GM21619 (cell line): ENCODE data around the gene STK33.

Experiments
- ATAC-seq: cut with Tn5 transposase; IDR thresholded peaks from one replicate; pipeline ENCODE4 v1.9.1; 2021; ENCODE audit not compliant: unreplicated experiment

STK33 gene

DNA sequence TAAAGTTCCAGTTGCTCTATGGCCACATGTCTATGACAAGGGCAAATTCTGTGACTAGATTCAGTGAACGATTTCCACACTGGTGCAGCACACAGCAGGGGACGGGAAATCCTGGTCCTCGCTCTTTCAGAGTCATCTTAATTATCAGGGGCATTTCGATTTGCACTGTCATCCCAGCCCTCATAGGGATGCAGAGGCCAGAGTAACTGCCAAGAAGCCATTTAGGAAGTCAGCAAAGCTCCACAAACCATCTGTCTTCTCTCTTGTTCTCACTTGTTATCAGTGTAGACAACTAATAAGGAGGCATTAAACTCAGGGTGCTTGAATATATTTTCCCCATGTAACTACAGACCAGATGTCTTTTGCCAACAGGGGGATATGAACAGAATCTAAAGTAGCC, 151.7 kb downstream of the STK33 start:
- ATAC-seq, result no peak

DNA sequence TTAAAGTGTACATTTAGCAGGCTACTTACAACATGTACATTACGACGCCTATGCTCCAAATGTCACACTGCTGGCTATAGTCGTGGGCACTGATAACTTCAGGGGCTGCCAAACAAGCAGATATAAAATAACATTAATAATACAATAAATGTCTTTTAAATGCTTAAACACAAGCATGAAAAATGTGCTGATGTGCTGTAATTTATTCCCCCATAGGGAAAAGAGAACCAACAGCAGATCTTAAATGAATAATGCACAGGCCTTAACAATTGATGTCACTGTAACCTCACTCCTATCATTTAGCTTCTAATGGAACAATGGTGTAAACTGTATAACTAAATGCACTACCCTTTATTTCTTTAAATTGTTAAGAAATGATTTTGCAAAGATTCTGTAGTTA, 153.4 kb downstream of the STK33 start:
- no peak for ATAC-seq

DNA sequence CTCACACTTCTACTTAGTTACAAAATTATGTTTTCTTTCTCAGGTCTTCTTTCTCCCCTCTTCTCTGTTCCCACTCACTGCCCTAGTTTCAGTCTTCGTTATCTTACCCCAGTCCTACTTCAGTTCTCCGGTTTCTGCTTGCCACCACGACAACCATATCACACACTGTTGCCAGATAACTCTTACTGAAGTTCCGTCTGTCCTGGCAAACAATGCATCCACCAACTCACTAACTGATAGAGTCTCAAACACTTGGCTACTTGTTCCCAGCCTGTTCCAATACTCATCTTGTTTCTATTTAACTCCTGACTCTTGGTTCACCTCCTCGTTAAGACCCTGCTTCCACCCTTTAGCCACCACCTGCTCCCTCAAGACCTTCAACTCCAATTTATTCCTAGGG, 164.5 kb downstream of the STK33 start:
- ATAC-seq, result no peak

- no peak for ATAC-seq
Observed at GRCh38 chr11:8426076-8426475, 168.0 kb downstream of the STK33 start.

GRCh38 chr11:8415195-8415594, 178.8 kb downstream of the STK33 start:
- no peak for ATAC-seq

DNA sequence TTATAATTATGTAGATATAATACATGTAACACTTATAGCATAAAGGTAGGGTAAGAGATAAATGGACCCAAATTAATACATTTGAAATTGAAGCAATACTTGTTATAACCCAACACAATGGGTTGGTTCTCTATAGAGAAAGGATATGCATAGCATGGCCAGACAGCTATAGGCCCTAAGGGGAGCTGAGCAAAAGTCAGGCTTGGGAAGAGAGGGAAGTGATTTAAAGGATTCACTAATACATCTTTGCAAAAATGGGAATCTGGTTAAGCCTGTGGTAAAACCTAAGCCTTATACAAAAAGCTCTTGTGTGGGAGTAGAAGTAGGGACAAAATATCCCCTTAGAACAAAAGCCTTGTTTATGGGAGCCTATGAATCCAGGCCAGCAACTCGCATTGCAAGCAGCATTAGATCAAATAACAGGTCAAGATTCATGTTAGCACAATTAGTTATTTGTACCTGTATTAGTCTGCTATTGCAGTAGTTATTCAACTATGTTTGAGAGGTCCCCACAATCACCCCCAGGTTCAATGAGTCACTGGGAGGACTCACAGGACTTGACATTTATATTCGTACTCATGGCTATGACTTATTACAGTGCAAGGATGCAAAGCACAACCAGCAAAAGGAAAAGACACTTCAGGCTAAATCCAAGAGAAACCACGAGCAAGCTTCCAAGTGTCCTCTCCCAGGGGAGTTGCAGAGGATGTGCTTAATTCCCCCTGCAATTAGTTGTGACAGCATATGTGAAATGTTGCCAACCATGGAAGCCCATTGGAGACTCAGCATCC, 185.7 kb downstream of the STK33 start:
- ATAC-seq, result no peak

DNA sequence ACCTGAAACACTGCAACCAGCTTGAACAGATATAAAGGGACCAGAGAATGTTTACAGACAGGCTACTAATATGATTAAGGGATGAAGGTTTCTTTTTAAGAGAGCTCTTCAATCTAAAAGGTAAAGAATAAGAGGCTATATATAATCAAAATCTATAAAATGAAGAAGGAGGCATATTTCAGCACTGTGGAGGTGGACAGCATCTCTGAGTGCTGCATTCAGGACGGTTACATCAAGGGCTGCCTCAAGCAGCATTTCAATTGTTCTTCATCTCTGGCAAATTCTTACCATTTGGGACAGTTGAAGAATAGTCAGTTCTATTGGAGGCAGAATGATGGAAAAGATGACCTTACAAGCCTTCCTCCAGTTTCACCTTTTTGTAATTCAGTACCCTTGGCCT, 190.7 kb downstream of the STK33 start:
- ATAC-seq, result no peak

GRCh38 chr11:8392886-8393285, 201.1 kb downstream of the STK33 start:
- ATAC-seq, result no peak

DNA sequence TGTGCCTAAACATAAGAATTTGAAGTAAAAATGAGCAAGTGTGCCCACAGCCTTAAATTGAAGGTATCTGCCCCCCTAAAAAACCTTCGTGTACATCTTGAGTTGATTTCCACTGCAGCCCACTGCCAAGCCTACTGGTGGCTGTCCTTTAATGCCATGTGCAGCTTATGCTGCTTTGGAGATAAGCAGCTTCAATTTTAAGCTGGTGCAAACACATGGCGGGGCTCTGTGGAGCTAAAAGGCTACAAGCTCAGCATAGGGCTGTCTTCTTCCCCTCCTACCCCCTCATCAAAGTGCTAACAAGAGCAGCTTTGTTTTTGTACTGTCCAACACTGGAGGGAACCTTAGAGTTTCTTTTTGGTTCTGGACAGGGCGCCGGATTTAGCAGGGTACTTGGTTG, 201.9 kb downstream of the STK33 start:
- no peak for ATAC-seq

GRCh38 chr11:8390851-8391612, 203.0 kb downstream of the STK33 start:
- ATAC-seq, result no peak

DNA sequence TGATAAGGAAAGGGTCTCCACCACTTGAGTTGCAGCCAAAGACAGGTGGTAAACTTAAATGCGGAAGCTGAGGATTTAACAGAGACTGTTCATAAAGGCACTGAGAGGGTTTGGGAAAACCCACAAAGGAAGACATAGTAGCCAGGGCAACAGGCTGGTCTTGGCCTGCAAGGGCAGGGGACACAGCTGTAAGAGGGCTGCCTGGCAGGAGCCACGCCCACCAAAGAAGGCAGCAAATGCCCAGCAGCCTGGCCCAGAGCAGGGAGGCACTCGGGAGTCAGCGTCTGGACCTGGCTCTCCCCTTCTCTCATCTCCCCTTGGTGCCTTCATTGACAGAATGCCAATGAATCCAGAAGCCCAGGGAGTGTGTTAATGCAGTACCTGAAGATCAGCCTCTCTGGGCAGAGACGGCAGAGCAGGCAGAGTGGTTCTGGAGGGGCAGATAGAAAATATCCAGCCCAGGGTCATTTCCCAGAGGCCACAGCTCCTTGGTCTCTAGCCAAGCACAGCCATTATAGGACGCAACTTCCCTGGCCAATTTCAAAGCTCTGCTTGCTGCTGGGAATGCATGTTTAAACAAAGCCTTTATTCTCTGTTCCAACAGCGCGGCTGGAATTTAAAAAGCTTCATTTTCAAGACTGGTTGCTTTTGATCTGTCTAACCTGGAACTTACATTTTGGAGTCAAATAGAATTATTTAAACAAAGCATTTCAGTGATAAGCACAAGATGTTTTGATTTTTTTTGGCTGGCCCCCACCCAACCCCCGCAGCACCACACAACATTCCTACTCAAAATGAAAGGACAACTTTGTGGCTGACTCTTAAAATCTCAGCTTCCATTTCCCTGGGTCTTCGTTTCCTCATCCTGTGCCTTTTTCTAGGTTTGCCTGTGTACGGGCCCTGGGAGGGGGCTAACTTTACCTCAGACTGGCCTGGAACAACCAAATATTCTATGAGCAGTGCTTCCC, 204.7 kb downstream of the STK33 start:
- ATAC-seq, result no peak

- no peak for ATAC-seq
Observed at GRCh38 chr11:8387693-8388092, 206.3 kb downstream of the STK33 start.

DNA sequence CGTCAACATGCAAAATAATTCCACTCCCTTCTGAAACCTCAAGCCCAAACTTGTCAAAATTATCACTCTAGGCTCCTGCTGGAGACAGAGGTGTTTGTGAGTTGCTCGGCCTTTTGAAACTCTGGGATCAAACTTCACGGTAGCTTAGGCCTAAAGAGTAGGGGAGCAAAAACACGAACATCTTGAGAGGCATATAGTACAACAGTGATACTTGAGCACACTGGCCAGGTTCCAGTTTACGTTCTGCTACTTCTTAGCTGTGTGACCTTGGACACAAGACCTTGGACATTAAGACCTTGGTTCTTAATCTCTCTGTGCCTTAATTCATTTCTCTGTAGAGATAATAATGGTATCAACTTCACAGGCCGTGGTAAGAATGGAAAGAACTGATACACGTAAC, 206.9 kb downstream of the STK33 start:
- ATAC-seq, result no peak

DNA sequence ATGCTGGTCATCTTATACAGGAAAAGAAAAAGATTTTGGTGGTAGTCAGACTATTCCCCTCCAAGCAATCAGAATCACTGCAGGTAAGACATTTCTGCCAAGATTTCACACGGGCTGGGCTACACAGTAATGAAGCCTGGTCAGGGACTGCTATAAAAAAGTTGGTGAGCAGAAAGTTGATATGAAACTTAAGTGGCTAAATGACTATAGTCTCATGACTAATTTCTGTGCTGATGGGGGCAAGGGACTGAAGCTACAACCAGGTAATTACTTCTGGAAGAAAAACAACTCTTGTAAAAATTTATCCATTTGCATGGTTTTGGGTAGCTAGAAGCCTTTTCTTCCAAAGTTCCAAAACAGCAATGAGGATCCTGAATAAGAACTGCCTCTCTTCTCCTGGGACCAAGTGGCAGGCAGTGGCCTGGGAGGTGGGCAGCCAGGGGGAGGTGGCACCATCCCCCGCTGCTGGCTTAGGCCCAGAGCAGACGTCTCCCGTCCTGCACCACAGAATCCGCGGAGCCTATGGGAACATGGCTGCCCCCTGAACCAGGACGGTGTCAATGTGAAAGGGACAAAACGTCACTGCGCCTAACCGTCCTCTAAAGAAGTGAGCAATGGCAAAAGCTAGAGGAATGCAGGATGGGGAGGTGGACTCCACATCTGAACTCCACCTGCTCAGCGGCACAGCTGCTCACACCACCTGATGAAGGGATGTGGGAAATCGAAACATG, 207.7 kb downstream of the STK33 start:
- ATAC-seq, result no peak

DNA sequence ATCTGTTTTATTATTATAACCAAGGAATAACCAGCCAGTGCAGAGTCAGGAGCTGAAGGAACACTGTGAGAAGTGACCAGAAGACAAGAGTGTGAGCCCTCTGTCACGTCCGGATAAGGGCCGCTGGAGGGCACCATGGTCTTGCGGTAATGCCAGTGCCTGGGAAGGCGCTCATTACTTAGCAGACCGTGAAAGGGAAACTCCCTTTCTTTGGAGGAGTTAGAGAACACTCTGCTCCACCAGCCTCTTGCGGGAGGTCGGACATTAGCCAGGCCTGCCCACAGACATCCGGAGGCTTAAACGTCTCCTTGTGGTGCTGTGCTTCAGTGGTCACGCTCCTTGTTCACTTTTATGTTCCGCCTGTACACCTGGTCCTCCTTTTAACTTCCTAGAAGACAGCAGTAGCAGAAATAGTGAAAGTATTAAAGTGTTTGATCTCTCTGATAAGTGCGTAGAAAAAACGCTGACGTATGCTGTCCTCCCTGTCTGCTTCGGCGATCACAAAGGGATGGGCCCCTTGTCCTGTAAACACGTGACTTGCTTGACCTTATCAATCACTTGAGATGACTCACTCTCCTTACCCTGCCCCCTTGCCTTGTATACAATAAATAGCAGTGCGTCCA, 209.7 kb downstream of the STK33 start:
- no peak for ATAC-seq

DNA sequence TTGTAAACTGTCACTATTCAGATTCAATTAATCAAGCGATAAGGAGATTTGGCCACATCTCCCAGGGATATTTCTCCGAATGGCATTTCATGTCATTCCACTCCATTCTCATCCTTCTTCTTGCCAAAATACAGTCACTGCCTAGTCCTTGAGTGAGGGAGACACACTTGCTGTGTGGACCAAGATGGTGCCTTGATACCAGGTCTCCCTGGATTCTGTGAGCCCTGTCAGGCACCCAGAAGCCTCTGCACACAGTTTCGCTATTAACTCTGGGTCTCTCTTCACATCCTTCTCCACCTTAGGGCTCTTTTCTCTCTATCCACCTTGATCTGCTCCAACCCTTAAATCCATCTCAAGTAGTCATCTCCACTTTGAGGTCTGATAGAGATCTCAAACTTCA, 210.4 kb downstream of the STK33 start:
- ATAC-seq, result no peak

DNA sequence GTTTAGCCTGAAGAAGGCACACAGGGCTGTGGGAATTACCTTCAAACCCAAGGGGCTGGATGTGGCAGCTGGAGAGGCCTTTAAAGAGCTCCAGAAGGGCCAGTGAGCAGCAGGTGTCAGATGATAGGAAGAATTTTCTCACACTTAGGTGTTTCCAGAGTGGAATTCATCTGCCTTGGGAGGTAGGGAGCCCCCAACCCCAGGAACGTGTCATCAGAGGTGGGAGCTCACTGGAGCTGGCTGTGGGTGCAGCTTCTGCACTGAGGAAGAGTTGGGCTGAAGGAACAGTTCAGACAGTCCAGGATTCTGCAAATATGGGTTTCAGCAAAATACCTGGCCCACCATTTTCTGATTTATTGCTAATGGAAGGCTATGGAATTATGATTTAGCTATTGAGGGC, 210.8 kb downstream of the STK33 start:
- ATAC-seq, result no peak

- no peak for ATAC-seq
Observed at GRCh38 chr11:8382436-8383053, 211.5 kb downstream of the STK33 start.

GRCh38 chr11:8381871-8382396, 212.1 kb downstream of the STK33 start:
- no peak for ATAC-seq

DNA sequence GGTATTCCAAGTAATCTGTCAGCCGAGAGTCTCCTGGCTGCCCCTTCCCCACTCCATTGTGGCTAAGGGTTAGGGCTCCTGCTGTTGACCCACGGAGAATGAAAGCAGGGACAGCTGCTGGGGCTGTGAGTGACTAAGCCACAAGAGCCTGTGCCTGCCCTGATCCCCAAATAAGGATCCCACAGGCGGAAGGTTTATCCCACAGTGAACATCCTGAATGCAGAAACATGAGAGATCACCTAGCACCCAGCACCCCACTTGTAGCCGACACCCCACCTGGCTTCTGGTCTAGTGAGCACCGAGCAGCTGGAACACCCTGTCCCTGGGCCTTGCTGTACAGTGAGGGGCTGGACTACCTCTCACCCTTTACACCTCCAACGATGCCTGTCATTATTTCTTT, 212.7 kb downstream of the STK33 start:
- ATAC-seq, result no peak
